Activated CD8-positive, alpha-beta memory T cell treated with anti-CD3 and anti-CD28 coated beads, Interleukin-2, amount 50 U/mL, for 1 hour (primary cell): Measurements from ENCODE around the gene GJB5.
"Not testable (repeated sequence)": the region's sequence is repeated elsewhere in the genome, so short reads cannot be mapped to it uniquely, and the experiment has no call there.

Experiments
- DNase-seq: peaks from one replicate; pipeline ENCODE4 v3.0.0-alpha.2; 2020; ENCODE audit errors: extremely low read depth

The GJB5 gene

GRCh38 chr1:34745666-34746065 is 9.2 kb upstream of the GJB5 start:
- no peak for DNase-seq

- DNase-seq, result no peak
These were observed 8.7 kb upstream of the GJB5 start for GRCh38 chr1:34746101-34746500.

GRCh38 chr1:34746785-34747637 is 7.8 kb upstream of the GJB5 start:
- DNase-seq, result no peak

- no peak for DNase-seq
These were observed 7.3 kb upstream of the GJB5 start for GRCh38 chr1:34747638-34747941.

DNA sequence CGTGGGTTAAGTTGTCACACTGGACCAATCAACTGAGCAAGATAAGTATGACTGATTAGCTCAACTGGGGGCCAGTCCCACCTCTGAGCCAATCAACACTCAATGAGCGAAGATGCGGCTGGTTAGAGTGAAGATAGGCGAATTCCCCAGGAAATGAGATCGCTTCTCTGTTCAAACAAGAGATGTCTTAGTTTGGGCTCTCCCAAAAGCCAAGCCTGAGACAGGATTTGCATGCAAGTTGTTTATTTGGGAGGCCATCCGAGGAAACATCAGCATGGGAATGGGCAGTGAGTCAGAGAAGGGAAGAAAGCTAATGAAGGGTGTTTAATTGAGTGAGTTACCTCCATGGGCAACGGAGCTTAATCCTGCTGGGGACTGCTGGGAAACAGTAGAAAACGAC is 4.9 kb upstream of the GJB5 start:
- no peak for DNase-seq

- no peak for DNase-seq
These were observed 4.2 kb upstream of the GJB5 start for GRCh38 chr1:34750610-34751009.

- no peak for DNase-seq
These were observed 1.7 kb upstream of the GJB5 start for GRCh38 chr1:34753163-34753562.

DNA sequence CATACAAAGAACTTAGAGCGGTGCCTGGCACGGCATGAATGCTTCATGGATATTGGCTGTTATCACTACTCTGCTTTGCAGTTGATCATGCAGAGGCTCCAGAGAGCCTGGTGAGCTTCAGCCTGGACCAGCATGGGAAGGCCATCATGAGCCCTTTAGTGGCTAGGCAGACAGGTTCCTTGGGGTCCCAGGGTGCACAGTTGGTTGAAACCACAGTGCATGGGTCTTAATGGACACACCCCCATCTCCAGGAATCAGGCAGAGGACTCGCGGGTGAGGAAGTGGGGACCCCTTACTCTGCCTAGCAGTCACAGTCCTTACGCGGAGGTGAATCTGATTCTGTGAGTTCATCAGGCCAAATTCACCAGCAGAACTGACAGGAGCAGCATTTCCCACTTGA is 1.1 kb downstream of the GJB5 start:
- no peak for DNase-seq

DNA sequence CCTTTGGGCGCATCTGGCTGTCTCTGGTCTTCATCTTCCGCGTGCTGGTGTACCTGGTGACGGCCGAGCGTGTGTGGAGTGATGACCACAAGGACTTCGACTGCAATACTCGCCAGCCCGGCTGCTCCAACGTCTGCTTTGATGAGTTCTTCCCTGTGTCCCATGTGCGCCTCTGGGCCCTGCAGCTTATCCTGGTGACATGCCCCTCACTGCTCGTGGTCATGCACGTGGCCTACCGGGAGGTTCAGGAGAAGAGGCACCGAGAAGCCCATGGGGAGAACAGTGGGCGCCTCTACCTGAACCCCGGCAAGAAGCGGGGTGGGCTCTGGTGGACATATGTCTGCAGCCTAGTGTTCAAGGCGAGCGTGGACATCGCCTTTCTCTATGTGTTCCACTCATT is 2.5 kb downstream of the GJB5 start:
- no peak for DNase-seq

DNA sequence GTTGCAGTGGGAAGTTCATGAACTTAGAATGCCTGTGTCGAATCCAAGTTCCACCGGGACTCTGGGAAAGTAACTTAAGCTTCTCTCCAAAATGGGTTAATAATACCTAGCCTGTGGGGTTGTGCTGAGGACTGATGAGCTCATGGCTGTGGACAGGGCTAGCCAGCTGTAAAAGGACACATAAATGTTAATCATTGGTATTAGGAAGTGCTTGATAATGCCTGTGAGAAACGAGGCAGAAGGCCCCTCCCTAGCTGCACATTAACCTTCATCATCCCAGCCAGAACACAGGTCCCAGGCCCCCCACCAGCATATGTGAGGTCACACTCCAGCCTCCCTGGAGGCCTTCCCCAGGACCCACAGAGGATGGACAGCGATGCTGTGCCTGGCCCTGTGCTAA is 3.9 kb downstream of the GJB5 start:
- DNase-seq, result no peak

DNA sequence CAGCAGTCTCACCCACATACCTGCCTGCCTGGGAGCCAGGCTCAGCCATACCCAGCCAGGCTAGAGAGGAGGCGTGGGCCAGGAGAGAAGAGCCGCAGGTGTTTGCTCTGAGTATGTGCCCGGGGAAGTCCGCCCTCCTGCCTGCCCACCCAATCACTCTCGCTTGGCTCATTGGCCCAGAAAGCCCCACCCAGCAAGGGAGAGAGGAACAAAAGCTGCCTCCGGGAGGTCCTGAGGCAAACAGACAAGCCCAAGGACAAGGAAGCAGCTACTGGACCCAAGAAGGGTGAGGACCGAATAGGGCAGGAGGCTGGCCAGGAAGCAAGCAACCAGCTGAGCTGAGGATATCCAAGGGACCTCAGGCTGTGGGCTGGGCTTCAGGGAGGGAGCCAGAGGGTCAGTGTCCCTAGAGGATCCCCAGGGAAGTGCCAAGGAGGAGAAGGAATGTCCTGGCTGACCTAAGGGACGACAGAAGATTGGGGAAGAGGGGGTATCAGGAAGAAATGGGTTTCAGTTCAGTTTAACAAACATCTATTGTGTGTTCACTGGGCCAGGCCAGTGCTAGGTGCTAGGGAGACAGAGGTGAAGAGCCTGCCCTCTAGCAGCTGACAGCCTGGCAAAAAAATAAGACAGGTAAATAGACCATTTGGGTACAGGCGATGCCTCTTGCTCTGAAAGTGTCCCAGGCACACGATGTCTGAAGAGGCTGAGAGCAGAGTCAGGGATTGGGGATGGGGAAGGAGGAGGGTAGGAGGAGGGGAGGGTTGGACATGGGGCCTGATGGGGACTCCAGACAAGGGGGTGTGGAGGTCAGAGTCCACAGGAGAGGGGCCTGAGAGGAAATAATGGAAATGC is 4.9 kb downstream of the GJB5 start, which contains the start of gene GJB4:
Gene GJB4 (plus strand): TSS at position 238 of the 855 bp plus-strand sequence. CDS start 1,515 bp downstream, outside the sequence.
- DNase-seq, result no peak

- DNase-seq, result no peak
These were observed 6.4 kb downstream of the GJB5 start for GRCh38 chr1:34761176-34761761.

DNA sequence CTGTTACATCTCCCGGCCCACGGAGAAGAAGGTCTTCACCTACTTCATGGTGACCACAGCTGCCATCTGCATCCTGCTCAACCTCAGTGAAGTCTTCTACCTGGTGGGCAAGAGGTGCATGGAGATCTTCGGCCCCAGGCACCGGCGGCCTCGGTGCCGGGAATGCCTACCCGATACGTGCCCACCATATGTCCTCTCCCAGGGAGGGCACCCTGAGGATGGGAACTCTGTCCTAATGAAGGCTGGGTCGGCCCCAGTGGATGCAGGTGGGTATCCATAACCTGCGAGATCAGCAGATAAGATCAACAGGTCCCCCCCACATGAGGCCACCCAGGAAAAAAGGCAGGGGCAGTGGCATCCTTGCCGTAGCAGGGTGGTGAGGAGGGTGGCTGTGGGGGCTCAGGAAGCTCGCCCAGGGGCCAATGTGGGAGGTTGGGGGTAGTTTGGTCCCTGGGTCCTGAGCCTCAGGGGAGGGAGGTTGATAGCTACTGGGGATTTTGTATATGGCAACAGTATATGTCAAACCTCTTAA is 7.0 kb downstream of the GJB5 start:
- no peak for DNase-seq

- DNase-seq, result no peak
These were observed 7.8 kb downstream of the GJB5 start for GRCh38 chr1:34762474-34763141.

DNA sequence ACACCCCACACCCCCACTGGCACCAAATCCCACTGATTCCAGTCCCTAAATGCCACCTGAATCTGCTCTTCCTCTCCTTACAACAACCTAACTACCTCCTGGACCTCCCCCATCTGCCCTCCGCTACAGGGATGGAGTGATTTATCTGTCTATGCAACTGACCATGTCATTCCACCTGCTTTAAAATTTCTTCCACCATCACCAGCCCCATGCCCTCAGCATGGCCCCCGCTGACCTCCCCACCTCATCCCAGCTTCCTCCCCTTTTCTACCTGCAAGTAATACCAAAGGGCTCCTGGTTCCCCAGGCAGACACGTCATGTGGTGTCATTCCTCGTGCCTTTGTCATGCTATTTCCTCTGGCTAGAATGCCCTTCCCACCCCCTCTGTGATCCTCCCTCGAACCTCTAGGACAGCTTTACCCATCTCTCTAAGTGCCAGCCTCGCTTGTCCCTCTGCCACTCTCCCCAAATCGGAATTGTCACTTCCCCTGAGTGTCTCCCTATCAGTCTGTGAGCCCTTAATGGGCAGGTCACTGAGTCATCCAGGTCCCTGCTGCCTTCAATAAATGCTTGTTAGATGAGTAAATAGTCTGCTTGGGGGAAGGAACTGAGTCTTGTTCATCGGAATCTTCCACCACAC is 8.4 kb downstream of the GJB5 start:
- no peak for DNase-seq

DNA sequence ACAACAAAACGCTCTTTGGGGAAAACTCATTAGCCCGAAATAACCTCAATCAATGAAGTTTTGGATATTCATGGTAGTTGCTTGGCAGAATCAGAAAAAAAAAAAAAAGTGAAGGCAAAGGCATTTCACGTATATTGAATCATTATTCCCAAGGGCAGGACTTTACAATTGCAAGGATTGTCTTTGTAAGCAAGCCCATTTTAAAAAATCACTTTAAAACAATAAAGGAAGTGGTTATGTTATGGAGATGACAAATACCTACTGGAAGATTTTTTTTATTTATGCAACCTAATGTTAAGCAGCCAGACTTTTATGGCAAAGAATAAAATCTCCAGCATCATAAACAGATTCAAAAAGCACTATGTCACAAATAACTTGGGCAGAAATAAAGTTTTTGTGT is 14.0 kb downstream of the GJB5 start:
- DNase-seq, result no peak

GRCh38 chr1:34770891-34771504 is 16.2 kb downstream of the GJB5 start:
- DNase-seq, result no peak

DNA sequence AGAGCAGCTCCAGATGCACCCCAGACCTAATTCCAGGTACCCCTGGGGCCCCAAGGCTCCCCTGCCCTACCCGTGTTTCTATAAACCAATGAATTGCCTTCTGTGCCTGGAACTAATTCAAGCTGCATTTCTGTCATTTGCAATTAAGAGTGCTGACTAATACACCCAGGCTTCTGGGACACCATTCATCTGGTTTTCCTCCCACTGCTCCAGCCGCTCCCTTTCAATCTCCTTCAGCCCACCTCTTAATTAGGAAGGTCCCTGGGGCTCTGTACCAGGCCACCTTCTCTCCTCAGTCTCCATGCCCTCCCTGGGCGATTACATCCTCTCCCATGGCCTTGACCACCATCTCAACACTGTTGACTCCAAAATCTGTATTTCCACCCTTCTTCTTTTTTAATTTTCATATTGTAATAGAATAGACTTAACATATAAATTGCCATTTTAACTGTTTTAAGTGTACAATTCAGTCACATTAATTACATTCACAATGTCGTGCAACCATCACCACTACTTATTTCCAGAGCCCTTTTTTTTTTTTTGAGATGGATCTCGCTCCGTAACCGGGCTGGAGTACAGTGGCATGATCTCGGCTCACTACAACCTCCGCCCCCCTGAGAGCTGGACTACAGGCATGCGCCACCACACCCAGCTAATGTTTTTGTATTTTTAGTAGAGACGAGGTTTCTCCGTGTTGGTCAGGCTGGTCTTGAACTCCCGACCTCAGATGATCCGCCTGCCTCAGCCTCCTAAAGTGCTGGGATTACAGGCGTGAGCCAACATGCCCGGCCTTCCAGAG is 16.9 kb downstream of the GJB5 start:
- DNase-seq, result no peak

- DNase-seq, result not testable (repeated sequence)
These were observed 18.3 kb downstream of the GJB5 start for GRCh38 chr1:34773114-34773513.

DNA sequence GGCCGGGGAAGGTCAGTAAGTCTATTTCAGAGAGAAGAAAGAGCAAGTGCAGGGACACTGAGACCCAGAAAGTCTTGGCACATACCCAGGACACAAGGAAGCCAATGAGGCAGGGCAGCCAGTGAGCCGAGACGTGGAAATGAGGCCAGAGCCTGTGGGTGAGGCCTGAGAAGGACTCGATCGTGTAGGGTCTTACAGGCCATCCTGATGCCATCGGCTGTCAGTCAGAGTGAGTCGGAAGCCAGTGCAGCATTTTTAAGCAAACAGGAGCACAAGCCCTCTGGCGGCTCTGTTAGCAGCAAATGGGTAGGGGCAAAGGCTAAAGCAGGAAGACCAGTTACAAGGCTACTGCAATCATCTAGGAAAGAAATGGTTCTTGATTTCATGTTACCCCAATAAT is 20.1 kb downstream of the GJB5 start:
- no peak for DNase-seq
